Upper lobe of left lung (tissue), 4 donors: ENCODE measurements around the gene POLN.

Source experiments
- EP300 ChIP-seq, 4 donors: sonication (generic); formaldehyde crosslinking; IDR thresholded peaks; one replicate each; pipeline ENCODE4 v1.5.1; 2017; ENCODE audit warnings: antibody characterized with exemption in 4 of 4, control low read depth in 2 of 4
- POLR2A ChIP-seq, 4 donors: fragments of 450-650 bp; IDR thresholded peaks; one replicate each; pipeline ENCODE4 v1.5.1; 2016 to 2017; ENCODE audit warnings: antibody characterized with exemption in 4 of 4, mild to moderate bottlenecking in 2 of 4
- POLR2AphosphoS5 ChIP-seq, 2 donors: sonication (generic); formaldehyde crosslinking; IDR thresholded peaks; one replicate each; pipeline ENCODE4 v1.5.1; 2017; ENCODE audit warnings: antibody characterized with exemption in 2 of 2
- TF ChIP-seq, protein P1 (sequence below), 6 experiments: fragments of 450-650 bp in 4 of 6; fragments of 200-600 bp in 2 of 6; sonication (generic) in 2 of 6; IDR thresholded peaks; one replicate each; pipeline ENCODE4 v1.5.1; 2016 to 2019; ENCODE audit warnings: antibody characterized with exemption in 6 of 6

DNA sequence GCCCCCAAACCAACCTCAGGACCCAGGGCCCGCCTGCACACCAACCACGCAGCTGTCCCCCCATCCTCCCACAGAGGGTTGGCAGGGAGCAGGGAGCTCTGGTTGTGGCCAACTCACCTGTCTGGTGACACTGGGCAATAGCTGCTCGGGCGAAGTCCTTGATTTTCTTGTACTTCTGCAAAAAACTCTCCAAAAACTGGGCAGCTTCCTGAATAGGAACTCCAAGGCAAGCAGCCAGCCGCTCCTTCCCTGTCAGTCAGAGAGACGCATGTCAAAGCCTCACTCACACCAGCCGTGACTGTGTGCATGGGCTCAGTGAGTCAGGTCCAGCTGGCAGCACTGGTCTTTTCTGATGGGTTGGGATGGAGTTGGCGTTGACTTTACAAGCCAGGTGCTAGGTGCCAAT is 156.4 kb downstream of the POLN start:
- TF ChIP-seq, protein P1, sequence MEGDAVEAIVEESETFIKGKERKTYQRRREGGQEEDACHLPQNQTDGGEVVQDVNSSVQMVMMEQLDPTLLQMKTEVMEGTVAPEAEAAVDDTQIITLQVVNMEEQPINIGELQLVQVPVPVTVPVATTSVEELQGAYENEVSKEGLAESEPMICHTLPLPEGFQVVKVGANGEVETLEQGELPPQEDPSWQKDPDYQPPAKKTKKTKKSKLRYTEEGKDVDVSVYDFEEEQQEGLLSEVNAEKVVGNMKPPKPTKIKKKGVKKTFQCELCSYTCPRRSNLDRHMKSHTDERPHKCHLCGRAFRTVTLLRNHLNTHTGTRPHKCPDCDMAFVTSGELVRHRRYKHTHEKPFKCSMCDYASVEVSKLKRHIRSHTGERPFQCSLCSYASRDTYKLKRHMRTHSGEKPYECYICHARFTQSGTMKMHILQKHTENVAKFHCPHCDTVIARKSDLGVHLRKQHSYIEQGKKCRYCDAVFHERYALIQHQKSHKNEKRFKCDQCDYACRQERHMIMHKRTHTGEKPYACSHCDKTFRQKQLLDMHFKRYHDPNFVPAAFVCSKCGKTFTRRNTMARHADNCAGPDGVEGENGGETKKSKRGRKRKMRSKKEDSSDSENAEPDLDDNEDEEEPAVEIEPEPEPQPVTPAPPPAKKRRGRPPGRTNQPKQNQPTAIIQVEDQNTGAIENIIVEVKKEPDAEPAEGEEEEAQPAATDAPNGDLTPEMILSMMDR (IDR thresholded peaks at IDR 0.05): no peak
- TF ChIP-seq POLR2AphosphoS5 (IDR thresholded peaks at IDR 0.05) (no peak), POLR2A (IDR thresholded peaks at IDR 0.05) (no peak), EP300 (IDR thresholded peaks at IDR 0.05) (no peak)
